ENCODE measurements around the gene BCAS1.
"Not testable (repeated sequence)": the region's sequence is repeated elsewhere in the genome, so short reads cannot be mapped to it uniquely, and the experiment has no call there.

The BCAS1 gene

GRCh38 chr20:53937339-53937741 is 133.1 kb downstream of the BCAS1 start:
- no peak overlapping the region for H3K4me3 ChIP-seq (replicated peaks; ENCODE audit: low read depth, low read length)
- no peak for TF ChIP-seq CTCF (IDR thresholded peaks at IDR 0.05; ENCODE audit: low read depth, low read length, missing control alignments)
- no peak for DNase-seq (ENCODE audit: extremely low read depth, low read depth)

DNA sequence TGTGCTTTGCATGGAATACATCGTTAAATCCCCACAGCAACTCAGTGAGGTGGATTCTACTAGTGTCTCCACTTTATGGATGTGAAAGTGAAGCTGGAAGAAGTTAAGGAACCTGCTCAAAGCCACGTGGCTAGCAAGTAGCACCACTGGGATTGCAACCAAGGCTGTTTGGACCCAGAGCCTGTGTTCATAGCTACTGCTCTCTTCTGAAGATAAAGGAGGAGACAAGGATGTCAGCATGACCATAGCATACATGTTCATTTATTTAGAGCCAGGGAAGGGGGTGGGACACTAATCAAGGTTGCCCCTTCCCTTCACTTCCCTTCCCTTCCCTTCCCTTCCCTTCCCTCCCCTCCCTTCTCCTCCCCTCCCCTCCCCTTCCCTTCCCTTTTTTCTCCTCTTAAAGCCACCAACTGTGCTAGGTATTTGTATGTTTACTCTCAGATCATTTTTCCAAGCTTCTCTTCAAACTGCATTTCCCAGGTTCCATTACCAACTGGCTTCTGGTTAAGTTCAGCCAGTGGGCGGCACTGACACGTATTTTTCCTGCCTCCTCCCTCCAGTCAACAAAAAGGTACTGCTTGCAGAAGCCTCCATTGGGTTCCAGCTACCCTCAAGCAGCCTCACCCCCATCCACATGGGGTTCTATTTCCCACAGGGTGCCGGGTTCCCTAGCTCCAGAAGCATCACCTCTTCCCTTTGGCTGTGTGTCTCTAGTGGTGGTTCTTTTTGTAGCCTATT is 134.9 kb downstream of the BCAS1 start:
- TF ChIP-seq CTCF (IDR thresholded peaks at IDR 0.05; ENCODE audit: low read depth, low read length, missing control alignments): no peak
- no peak for DNase-seq (ENCODE audit: extremely low read depth, low read depth)
- H3K4me3 ChIP-seq (replicated peaks; ENCODE audit: low read depth, low read length): no peak overlapping the region

- no peak for TF ChIP-seq CTCF (IDR thresholded peaks at IDR 0.05; ENCODE audit: low read depth, low read length, missing control alignments)
- DNase-seq (ENCODE audit: extremely low read depth, low read depth): no peak
- H3K4me3 ChIP-seq (replicated peaks; ENCODE audit: low read depth, low read length): no peak overlapping the region
Observed at GRCh38 chr20:53934421-53935343, 135.7 kb downstream of the BCAS1 start.

- no peak overlapping the region for H3K4me3 ChIP-seq (replicated peaks; ENCODE audit: low read depth, low read length)
- DNase-seq (ENCODE audit: extremely low read depth, low read depth): no peak
Observed at GRCh38 chr20:53933232-53933846, 137.1 kb downstream of the BCAS1 start.

DNA sequence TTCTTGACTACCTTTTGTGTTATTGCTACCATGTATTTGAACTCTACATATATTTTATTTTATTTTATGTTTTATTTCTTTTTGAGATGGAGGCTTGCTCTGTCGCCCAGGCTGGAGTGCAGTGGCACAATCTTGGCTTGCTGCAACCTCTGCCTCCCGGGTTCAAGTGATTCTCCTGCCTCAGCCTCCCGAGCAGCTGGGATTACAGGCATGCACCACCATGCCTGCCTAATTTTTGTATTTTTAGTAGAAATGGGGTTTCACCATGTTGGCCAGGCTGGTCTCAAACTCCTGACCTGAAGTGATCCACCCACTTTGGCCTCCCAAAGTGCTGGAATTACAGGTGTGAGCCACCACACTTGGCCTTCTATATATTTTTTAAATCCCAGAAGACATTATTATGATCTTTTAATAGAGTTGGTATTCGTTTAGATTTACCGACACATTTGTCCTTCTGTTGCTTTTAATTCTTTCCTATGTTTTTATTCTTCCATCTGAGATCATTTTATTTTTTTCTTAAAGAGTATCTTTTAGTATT is 137.7 kb downstream of the BCAS1 start:
- DNase-seq (ENCODE audit: extremely low read depth, low read depth); H3K4me3 ChIP-seq (replicated peaks; ENCODE audit: low read depth, low read length): not testable (repeated sequence)

More at GRCh38 chr20:53933232-53933846, 137.1 kb downstream of the BCAS1 start:
- no peak for TF ChIP-seq CTCF (IDR thresholded peaks at IDR 0.05; ENCODE audit: low read depth, low read length, missing control alignments)

- no peak for TF ChIP-seq CTCF (IDR thresholded peaks at IDR 0.05; ENCODE audit: low read depth, low read length, missing control alignments)
- DNase-seq (ENCODE audit: extremely low read depth, low read depth): no peak
- no peak overlapping the region for H3K4me3 ChIP-seq (replicated peaks; ENCODE audit: low read depth, low read length)
Observed at GRCh38 chr20:53931597-53931996, 138.8 kb downstream of the BCAS1 start.

All from HFF-Myc (cell line).